Mucosa of rectum (tissue), 2 donors: Measurements from ENCODE around the gene MASP1.
"Not testable (repeated sequence)": the region's sequence is repeated elsewhere in the genome, so short reads cannot be mapped to it uniquely, and the experiment has no call there.

ENCODE experiments used
- H3K27ac ChIP-seq, 2 donors: one replicate each; pipeline ENCODE4 v1.7.0; 2013; ENCODE audit warnings: inconsistent platforms in 2 of 2, low read depth in 2 of 2, low read length in 2 of 2
- H3K27me3 ChIP-seq, 2 donors: one replicate each; pipeline ENCODE4 v1.7.0; 2013; ENCODE audit warnings: low read length in 2 of 2; ENCODE audit not compliant: control insufficient read depth in 2 of 2, insufficient read depth in 2 of 2
- H3K36me3 ChIP-seq, 2 donors: one replicate each; pipeline ENCODE4 v1.7.0; 2013; ENCODE audit warnings: low read length in 2 of 2; ENCODE audit not compliant: control insufficient read depth in 2 of 2, insufficient read depth in 2 of 2
- H3K4me1 ChIP-seq, 2 donors: one replicate each; pipeline ENCODE4 v1.7.0; 2013; ENCODE audit warnings: low read length in 2 of 2, mild to moderate bottlenecking in 1 of 2; ENCODE audit not compliant: control insufficient read depth in 2 of 2, insufficient read depth in 2 of 2
- H3K4me3 ChIP-seq, 2 donors: one replicate each; pipeline ENCODE4 v1.7.0; 2013; ENCODE audit warnings: low read length in 2 of 2
- H3K9ac ChIP-seq, 2 donors: one replicate each; pipeline ENCODE4 v1.7.0; 2013; ENCODE audit warnings: low read length in 2 of 2, low read depth in 1 of 2, mild to moderate bottlenecking in 1 of 2
- H3K9me3 ChIP-seq, 2 donors: one replicate each; pipeline ENCODE4 v1.7.0; 2013; ENCODE audit warnings: low read length in 2 of 2; ENCODE audit not compliant: control insufficient read depth in 2 of 2
- donor health status: healthy.
- donor health status: Normal muscosa, but diverticular disease.

The MASP1 gene

DNA sequence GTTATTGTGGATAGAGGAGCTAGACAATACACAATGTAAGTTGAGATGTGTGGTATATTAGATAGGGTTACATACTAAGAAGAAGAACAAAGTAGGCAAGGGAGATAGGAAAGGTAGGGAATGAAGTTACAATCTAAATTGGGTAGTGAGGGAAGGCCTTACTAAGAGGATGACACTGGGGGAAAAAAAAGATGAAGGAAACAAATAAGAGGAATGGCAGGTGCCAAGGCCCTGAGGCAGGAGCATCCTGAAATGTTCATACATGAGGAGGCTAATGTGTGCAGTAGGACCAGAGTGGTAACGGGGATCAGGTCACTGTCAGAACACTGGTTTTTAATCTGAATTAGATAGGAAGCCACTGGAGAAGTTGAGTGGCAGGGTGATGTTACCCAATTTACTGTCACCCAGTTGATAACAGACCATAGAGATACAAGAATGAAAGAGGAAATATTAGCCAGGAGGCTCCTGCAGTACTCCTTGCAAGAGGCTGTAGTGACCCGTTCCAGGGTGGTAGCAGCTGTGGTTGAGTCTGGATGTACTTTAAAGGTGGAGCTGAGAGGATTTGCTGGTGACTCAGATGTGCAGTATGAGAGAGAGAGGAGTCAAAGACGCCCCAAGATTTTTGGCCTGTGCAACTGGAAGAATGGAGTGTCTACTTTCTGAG lies 79.9 kb downstream of the MASP1 start:
- H3K4me1 ChIP-seq: peaks cover 0 to 4% of the 10 kb centered on the region in 2 donors
- H3K27me3 ChIP-seq: no peaks in the 10 kb centered on the region
- no peak overlapping the region for H3K9ac ChIP-seq
- H3K27ac ChIP-seq: no peak overlapping the region
- no peaks in the 10 kb centered on the region for H3K36me3 ChIP-seq
- no peak overlapping the region for H3K4me3 ChIP-seq
- H3K9me3 ChIP-seq: no peaks in the 10 kb centered on the region

DNA sequence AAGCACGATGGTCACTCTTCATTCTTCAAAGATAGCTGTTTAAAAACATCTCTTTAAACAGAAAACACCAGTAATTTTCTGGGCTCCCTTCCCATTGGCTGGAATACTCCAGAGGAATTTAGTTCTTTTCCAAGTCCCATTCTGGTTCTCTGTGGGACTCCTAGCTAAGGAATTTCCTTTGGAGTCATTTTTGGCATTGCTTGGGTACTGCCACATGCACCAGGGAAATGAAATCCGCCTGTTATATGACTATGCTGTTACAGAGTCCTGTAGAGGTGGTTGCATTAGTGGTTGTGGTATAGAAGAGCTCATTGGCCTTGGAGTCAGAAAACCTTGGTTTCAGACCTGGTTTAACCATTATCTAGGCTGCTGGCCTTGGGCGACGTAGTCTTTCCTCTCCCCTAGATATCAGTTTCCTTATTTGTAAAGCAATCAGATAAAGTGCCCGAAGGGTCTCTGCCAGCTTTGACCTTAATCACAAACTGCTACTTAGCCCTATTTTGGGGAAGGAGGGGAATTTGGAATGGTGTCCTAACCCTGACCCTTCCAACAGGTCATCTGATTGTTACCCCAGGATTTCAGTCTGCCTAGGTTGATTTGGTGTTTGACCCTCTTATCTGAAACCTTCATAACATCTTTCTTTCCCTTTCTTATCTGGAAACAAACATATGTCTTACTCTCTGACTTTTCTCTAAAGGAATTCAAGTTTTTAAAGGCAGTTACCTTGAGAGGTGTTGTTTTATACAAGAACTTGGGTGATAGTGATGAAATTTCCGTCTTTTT lies 80.8 kb downstream of the MASP1 start:
- no peaks in the 10 kb centered on the region for H3K36me3 ChIP-seq
- peak overlapping the region in 1 of 2 donors; percentile 16 for H3K27ac ChIP-seq
- no peak overlapping the region for H3K4me3 ChIP-seq
- H3K4me1 ChIP-seq: peaks cover 0 to 4% of the 10 kb centered on the region in 2 donors
- no peaks in the 10 kb centered on the region for H3K9me3 ChIP-seq
- no peak overlapping the region for H3K9ac ChIP-seq
- no peaks in the 10 kb centered on the region for H3K27me3 ChIP-seq

DNA sequence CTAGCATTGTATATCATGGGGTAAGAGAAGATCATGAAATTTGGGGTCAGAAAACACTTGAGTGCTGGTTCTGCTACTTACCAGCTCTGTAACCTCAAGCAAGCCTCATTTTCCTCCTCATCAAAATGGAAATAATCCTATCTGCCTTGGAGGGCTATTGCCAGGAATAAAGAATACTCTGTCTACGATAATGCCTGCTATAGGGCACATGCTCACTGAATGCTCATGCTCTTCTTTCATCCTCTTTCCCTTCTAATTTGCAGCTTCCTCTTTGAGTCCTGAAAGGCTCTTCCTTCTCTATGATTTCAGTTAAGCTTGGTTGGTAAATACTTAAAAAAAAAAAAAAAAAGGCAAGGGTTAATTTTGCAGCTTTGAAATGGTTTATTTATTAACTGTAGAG lies 81.4 kb downstream of the MASP1 start:
- peaks cover 0 to 4% of the 10 kb centered on the region in 2 donors for H3K4me1 ChIP-seq
- no peak overlapping the region for H3K4me3 ChIP-seq
- no peaks in the 10 kb centered on the region for H3K9me3 ChIP-seq
- no peak overlapping the region for H3K27ac ChIP-seq
- peaks cover 0 to 1% of the 10 kb centered on the region in 2 donors for H3K27me3 ChIP-seq
- no peak overlapping the region for H3K9ac ChIP-seq
- no peaks in the 10 kb centered on the region for H3K36me3 ChIP-seq

GRCh38 chr3:187209491-187209890 lies 82.0 kb downstream of the MASP1 start:
- H3K36me3 ChIP-seq: no peaks in the 10 kb centered on the region
- no peak overlapping the region for H3K9ac ChIP-seq
- peaks cover 0 to 4% of the 10 kb centered on the region in 2 donors for H3K4me1 ChIP-seq
- H3K9me3 ChIP-seq: no peaks in the 10 kb centered on the region
- peaks cover 0 to 3% of the 10 kb centered on the region in 2 donors for H3K27me3 ChIP-seq
- H3K4me3 ChIP-seq: no peak overlapping the region
- no peak overlapping the region for H3K27ac ChIP-seq

DNA sequence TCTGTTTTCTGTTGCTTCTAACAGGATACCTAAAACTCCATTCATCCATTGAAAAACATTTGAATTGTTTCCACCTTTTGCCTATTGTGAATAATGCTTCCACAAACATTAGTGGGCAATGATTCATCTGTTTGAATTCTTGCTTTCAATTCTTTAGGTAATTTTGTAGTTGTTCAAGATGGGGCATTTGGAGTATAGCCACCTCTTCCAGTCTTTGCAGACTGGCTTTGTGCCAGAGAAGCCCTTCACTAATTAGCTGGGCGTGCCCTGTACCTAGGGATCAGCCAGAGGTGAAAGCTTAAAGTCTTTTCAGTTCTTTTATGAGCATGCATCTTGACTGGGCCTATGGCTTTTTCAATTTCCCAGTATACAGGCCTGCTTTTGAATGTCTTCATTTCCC lies 83.4 kb downstream of the MASP1 start:
- H3K36me3 ChIP-seq: no peaks in the 10 kb centered on the region
- H3K4me1 ChIP-seq: peaks cover 0 to 4% of the 10 kb centered on the region in 2 donors
- H3K9ac ChIP-seq: no peak overlapping the region
- H3K4me3 ChIP-seq: no peak overlapping the region
- no peak overlapping the region for H3K27ac ChIP-seq
- peaks cover 0 to 3% of the 10 kb centered on the region in 2 donors for H3K27me3 ChIP-seq
- no peaks in the 10 kb centered on the region for H3K9me3 ChIP-seq

- H3K27me3 ChIP-seq: peaks cover 0 to 3% of the 10 kb centered on the region in 2 donors
- H3K4me3 ChIP-seq: no peak overlapping the region
- no peaks in the 10 kb centered on the region for H3K36me3 ChIP-seq
- H3K27ac ChIP-seq: no peak overlapping the region
- peaks cover 0 to 4% of the 10 kb centered on the region in 2 donors for H3K4me1 ChIP-seq
- H3K9me3 ChIP-seq: no peaks in the 10 kb centered on the region
- no peak overlapping the region for H3K9ac ChIP-seq
These were observed 83.9 kb downstream of the MASP1 start for GRCh38 chr3:187207624-187208023.

- Histone ChIP-seq H3K27me3 (peaks cover 0 to 3% of the 10 kb centered on the region in 2 donors), H3K36me3 (no peaks in the 10 kb centered on the region), H3K4me3 (no peak overlapping the region), H3K4me1 (peaks cover 0 to 4% of the 10 kb centered on the region in 2 donors), H3K27ac (no peak overlapping the region), H3K9ac (no peak overlapping the region), H3K9me3 (no peaks in the 10 kb centered on the region)
These were observed 84.5 kb downstream of the MASP1 start for GRCh38 chr3:187207062-187207461.

- Histone ChIP-seq H3K27me3 (peaks cover 0 to 3% of the 10 kb centered on the region in 2 donors), H3K27ac (no peak overlapping the region), H3K9me3 (no peaks in the 10 kb centered on the region), H3K4me3 (no peak overlapping the region), H3K9ac (no peak overlapping the region), H3K4me1 (peaks cover 0 to under 1% of the 10 kb centered on the region in 2 donors), H3K36me3 (no peaks in the 10 kb centered on the region)
These were observed 85.9 kb downstream of the MASP1 start for GRCh38 chr3:187205683-187206082.

DNA sequence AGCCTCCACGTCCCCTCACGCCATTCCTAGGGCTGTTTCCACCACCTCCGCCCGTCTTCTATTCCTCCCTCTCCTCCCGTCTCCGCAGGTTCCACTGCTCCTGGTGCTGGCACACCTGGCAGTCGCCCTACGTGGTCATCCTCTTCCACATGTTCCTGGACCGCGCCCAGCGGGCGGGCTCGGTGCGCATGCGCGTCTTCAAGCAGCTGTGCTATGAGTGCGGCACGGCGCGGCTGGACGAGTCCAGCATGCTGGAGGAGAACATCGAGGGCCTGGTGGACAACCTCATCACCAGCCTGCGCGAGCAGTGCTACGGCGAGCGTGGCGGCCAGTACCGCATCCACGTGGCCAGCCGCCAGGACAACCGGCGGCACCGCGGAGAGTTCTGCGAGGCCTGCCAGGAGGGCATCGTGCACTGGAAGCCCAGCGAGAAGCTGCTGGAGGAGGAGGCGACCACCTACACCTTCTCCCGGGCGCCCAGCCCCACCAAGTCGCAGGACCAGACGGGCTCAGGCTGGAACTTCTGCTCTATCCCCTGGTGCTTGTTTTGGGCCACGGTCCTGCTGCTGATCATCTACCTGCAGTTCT lies 92.0 kb downstream of the MASP1 start:
- not testable (repeated sequence) for H3K27me3 ChIP-seq, H3K4me1 ChIP-seq, H3K4me3 ChIP-seq, H3K9me3 ChIP-seq, H3K9ac ChIP-seq, H3K27ac ChIP-seq, H3K36me3 ChIP-seq

DNA sequence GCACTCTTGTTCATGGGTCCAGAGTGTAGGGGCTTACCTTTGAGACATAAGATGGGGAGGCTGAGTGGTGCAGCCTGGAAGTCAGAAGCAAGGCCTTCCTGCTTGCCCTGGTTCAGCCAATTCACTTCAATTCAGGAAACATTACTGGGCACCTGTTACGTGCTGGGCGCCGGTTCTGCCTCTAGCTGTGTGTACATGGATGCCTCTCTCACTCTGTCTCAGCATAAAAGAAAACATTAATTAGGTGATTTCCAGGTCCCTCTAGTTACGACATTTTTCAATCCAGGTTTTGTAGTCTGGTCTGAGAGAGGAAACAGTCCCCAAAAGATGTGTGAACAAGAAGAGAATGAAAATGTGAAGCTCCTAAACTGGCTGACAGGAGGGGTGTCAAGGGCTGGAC lies 93.0 kb downstream of the MASP1 start:
- no peaks in the 10 kb centered on the region for H3K9me3 ChIP-seq
- no peak overlapping the region for H3K4me3 ChIP-seq
- H3K27ac ChIP-seq: no peak overlapping the region
- no peaks in the 10 kb centered on the region for H3K36me3 ChIP-seq
- no peaks in the 10 kb centered on the region for H3K4me1 ChIP-seq
- H3K27me3 ChIP-seq: peaks cover 0 to 7% of the 10 kb centered on the region in 2 donors
- H3K9ac ChIP-seq: no peak overlapping the region
